ENCODE results near the gene DHRS11. TPM values are rescaled to one million over a fixed set of nuclear protein-coding genes. Genes with fewer than 3 reads are reported as not detected.

Gene DHRS11
- total RNA-seq, 3 donors from 2014 or later (not counting 1 experiment from before 2014, with no cell fraction given), result 2.7 to 6.0 (median 4.9) TPM

GRCh38 chr17:36546418-36547093, 45.1 kb upstream of the DHRS11 start:
- H3K27me3 ChIP-seq (ENCODE audit: control insufficient read depth, insufficient read depth, low read length), result no peaks in the 10 kb centered on the region
- peak overlapping the region; percentile 100 for H3K27ac ChIP-seq (ENCODE audit: low read length)
- intact Hi-C loops (cut with micrococcal nuclease), result loop anchor here (10.0 kb wide), 1 partner anchor 58 kb away; the partner anchor contains the start of gene MRM1
- H3K27ac Mint-ChIP-seq, result peak overlapping the region; percentile 98 to 99
- no peaks in the 10 kb centered on the region for H3K27me3 Mint-ChIP-seq (ENCODE audit: low read depth in 2 of 2)
- no peak for TF ChIP-seq CTCF (IDR thresholded peaks at IDR 0.05)
- 3% methylated on average over 7 of the region's 7 CpGs for WGBS (ENCODE audit: insufficient coverage)
- peak overlapping the region; percentile 89 for H3K4me3 ChIP-seq (ENCODE audit: low read length)
- H3K9me3 ChIP-seq (ENCODE audit: control insufficient read depth, insufficient read depth, low read length), result no peaks in the 10 kb centered on the region
- H3K36me3 Mint-ChIP-seq, result no peaks in the 10 kb centered on the region
- H3K9me3 Mint-ChIP-seq, result no peaks in the 10 kb centered on the region
- DNase-seq (peak in 1 of 2 donors; percentile 38), ATAC-seq (no peak)
- peaks cover 39 to 46% of the 10 kb centered on the region in 2 donors for H3K4me1 Mint-ChIP-seq
- peaks cover 9% of the 10 kb centered on the region for H3K36me3 ChIP-seq (ENCODE audit: control insufficient read depth, insufficient read depth, low read length)
- H3K4me1 ChIP-seq (ENCODE audit: control insufficient read depth, insufficient read depth, low read length), result peaks cover 37% of the 10 kb centered on the region
- peak overlapping the region; percentile 88 for H3K4me3 Mint-ChIP-seq

- Mint-ChIP-seq H3K36me3 (no peaks in the 10 kb centered on the region), H3K4me3 (peak overlapping the region; percentile 9)
- peak overlapping the region; percentile 20 for H3K27ac ChIP-seq (ENCODE audit: low read length)
Observed at GRCh38 chr17:36547776-36548175, 43.9 kb upstream of the DHRS11 start.

GRCh38 chr17:36550491-36551417, 40.9 kb upstream of the DHRS11 start:
- 49% methylated on average over 8 of the region's 8 CpGs for WGBS (ENCODE audit: insufficient coverage)
- no peaks in the 10 kb centered on the region for H3K9me3 ChIP-seq (ENCODE audit: control insufficient read depth, insufficient read depth, low read length)
- peak in 1 of 2 donors; percentile 54 for DNase-seq
- H3K36me3 Mint-ChIP-seq, result no peaks in the 10 kb centered on the region
- H3K4me1 Mint-ChIP-seq, result peaks cover 46 to 54% of the 10 kb centered on the region in 2 donors
- no peaks in the 10 kb centered on the region for H3K9me3 Mint-ChIP-seq
- intact Hi-C loops (cut with micrococcal nuclease), result no loop called here
- H3K27me3 ChIP-seq (ENCODE audit: control insufficient read depth, insufficient read depth, low read length), result no peaks in the 10 kb centered on the region
- peak overlapping the region; percentile 39 for H3K4me3 Mint-ChIP-seq
- peaks cover 21% of the 10 kb centered on the region for H3K36me3 ChIP-seq (ENCODE audit: control insufficient read depth, insufficient read depth, low read length)
- H3K4me3 ChIP-seq (ENCODE audit: low read length), result no peak overlapping the region
- H3K27ac ChIP-seq (ENCODE audit: low read length), result no peak overlapping the region
- H3K27me3 Mint-ChIP-seq (ENCODE audit: low read depth in 2 of 2), result no peaks in the 10 kb centered on the region
- H3K27ac Mint-ChIP-seq, result peak overlapping the region; percentile 70 to 76
- peaks cover 33% of the 10 kb centered on the region for H3K4me1 ChIP-seq (ENCODE audit: control insufficient read depth, insufficient read depth, low read length)
- ATAC-seq, result peak in 1 of 3 donors; percentile 4
- no peak for TF ChIP-seq CTCF (IDR thresholded peaks at IDR 0.05)

More at GRCh38 chr17:36547776-36548175, 43.9 kb upstream of the DHRS11 start:
- peaks cover 39 to 46% of the 10 kb centered on the region in 2 donors for H3K4me1 Mint-ChIP-seq
- no peaks in the 10 kb centered on the region for H3K27me3 Mint-ChIP-seq (ENCODE audit: low read depth in 2 of 2)
- ATAC-seq (no peak), DNase-seq (no peak)
- no peak overlapping the region for H3K4me3 ChIP-seq (ENCODE audit: low read length)
- peaks cover 9% of the 10 kb centered on the region for H3K36me3 ChIP-seq (ENCODE audit: control insufficient read depth, insufficient read depth, low read length)
- peaks cover 39% of the 10 kb centered on the region for H3K4me1 ChIP-seq (ENCODE audit: control insufficient read depth, insufficient read depth, low read length)
- H3K27me3 ChIP-seq (ENCODE audit: control insufficient read depth, insufficient read depth, low read length), result no peaks in the 10 kb centered on the region
- peak overlapping the region; percentile 39 to 98 for H3K27ac Mint-ChIP-seq
- no peaks in the 10 kb centered on the region for H3K9me3 Mint-ChIP-seq
- intact Hi-C loops (cut with micrococcal nuclease), result loop anchor here (10.0 kb wide), 1 partner anchor 57 kb away; the partner anchor contains the start of gene MRM1
- no peaks in the 10 kb centered on the region for H3K9me3 ChIP-seq (ENCODE audit: control insufficient read depth, insufficient read depth, low read length)
- no peak for TF ChIP-seq CTCF (IDR thresholded peaks at IDR 0.05)
